ENCODE data around the gene ETV3.
"Not testable (repeated sequence)": the region's sequence is repeated elsewhere in the genome, so short reads cannot be mapped to it uniquely, and the experiment has no call there.

Gene ETV3

GRCh38 chr1:157177733-157178394, 39.7 kb upstream of the ETV3 start:
- TF ChIP-seq, protein P1, sequence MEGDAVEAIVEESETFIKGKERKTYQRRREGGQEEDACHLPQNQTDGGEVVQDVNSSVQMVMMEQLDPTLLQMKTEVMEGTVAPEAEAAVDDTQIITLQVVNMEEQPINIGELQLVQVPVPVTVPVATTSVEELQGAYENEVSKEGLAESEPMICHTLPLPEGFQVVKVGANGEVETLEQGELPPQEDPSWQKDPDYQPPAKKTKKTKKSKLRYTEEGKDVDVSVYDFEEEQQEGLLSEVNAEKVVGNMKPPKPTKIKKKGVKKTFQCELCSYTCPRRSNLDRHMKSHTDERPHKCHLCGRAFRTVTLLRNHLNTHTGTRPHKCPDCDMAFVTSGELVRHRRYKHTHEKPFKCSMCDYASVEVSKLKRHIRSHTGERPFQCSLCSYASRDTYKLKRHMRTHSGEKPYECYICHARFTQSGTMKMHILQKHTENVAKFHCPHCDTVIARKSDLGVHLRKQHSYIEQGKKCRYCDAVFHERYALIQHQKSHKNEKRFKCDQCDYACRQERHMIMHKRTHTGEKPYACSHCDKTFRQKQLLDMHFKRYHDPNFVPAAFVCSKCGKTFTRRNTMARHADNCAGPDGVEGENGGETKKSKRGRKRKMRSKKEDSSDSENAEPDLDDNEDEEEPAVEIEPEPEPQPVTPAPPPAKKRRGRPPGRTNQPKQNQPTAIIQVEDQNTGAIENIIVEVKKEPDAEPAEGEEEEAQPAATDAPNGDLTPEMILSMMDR (IDR thresholded peaks at IDR 0.05) = no peak
- TF ChIP-seq ZFX (IDR thresholded peaks at IDR 0.05; ENCODE audit: borderline replicate concordance) = no peak
- H3K27ac ChIP-seq = no peak overlapping the region

DNA sequence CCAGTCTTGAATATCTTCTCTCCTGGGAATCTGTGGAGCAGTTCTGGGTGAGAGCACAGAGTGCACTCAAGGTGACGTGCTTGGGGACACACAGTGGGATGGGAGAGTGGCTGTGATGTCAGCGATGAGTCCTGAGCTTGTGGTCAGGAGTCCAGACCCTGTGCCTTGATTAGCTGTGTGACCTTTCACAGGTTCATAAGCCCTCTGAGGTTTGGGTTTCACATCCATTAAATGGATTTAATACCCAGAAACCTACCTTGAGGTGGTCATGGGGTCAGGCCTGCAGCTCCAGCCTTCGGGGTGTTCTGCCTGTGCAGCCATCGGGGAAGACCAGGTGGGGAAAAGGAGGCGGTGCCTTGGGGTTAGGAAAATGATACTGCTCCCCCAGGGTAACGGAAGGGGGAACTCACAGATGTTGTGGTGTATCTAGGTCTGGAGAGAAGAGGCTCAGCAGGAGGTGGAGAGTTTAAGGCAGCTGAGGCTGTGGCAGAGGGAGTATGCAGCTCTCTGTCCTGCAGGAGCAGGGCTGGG, 38.5 kb upstream of the ETV3 start:
- H3K27ac ChIP-seq = no peak overlapping the region

GRCh38 chr1:157176016-157176415, 37.8 kb upstream of the ETV3 start:
- H3K27ac ChIP-seq = no peak overlapping the region

More for the DNA sequence above, 38.5 kb upstream of the ETV3 start:
- TF ChIP-seq ZFX (IDR thresholded peaks at IDR 0.05; ENCODE audit: borderline replicate concordance) = no peak
- TF ChIP-seq, protein P1 (IDR thresholded peaks at IDR 0.05) = no peak

GRCh38 chr1:157173900-157174410, 35.8 kb upstream of the ETV3 start:
- TF ChIP-seq, protein P1 (IDR thresholded peaks at IDR 0.05) = no peak
- TF ChIP-seq ZFX (IDR thresholded peaks at IDR 0.05; ENCODE audit: borderline replicate concordance) = no peak
- H3K27ac ChIP-seq = no peak overlapping the region

More at GRCh38 chr1:157176016-157176415, 37.8 kb upstream of the ETV3 start:
- TF ChIP-seq, protein P1 (IDR thresholded peaks at IDR 0.05) = no peak
- TF ChIP-seq ZFX (IDR thresholded peaks at IDR 0.05; ENCODE audit: borderline replicate concordance) = no peak

- not testable (repeated sequence) for H3K27ac ChIP-seq
Measured at GRCh38 chr1:157173241-157173640, 35.0 kb upstream of the ETV3 start.

GRCh38 chr1:157172591-157172990, 34.4 kb upstream of the ETV3 start:
- H3K27ac ChIP-seq = not testable (repeated sequence)

DNA sequence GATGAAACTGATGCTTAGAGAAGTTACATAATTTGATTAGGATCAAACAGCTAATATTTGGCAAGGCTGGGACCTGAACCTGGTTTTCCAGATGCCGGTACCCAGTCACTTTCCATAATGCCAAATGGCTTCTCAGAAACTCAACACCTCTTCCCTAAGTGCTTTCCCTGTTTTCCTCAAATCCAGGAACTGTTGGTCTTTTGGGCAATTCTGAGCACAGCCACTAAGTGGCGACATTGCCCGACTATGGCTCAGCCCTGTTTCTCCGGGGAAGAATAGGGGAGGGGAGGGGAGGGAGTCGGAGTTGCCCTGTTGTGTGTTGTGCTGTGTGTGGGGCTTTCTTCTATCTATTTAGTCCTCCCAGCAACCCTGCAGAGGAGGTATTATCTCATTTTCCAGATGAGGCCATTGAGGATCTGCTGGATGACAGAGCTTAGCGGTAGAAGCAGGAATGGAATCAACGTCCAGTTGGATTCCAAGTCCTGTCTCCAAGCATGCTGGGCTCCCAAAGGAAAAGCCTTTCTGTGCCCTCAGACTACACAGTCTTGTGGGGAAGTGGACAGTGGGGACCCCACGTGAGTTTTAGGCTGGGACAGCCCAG, 33.8 kb upstream of the ETV3 start:
- TF ChIP-seq, protein P1 (IDR thresholded peaks at IDR 0.05) = peak; percentile 91
- not testable (repeated sequence) for H3K27ac ChIP-seq

- TF ChIP-seq, protein P1 (IDR thresholded peaks at IDR 0.05) = peak; percentile 94
- TF ChIP-seq ZFX (IDR thresholded peaks at IDR 0.05; ENCODE audit: borderline replicate concordance) = no peak
- no peak overlapping the region for H3K27ac ChIP-seq
Measured at GRCh38 chr1:157170677-157171515, 32.7 kb upstream of the ETV3 start.

Measured in 22Rv1 (cell line).